Body of pancreas (tissue), 4 donors: Measurements from ENCODE around the gene GSG1L. TPM values are rescaled to one million over a fixed set of nuclear protein-coding genes. Genes with fewer than 3 reads are reported as not detected.
A peak's percentile ranks its signal among the peaks of the same experiment; 100 is the strongest.

ENCODE experiments used
- ATAC-seq: fragments of 150-250 bp; one replicate; pipeline ENCODE4 v1.9.1; 2016
- DNase-seq, 4 donors: peaks; one replicate each; pipeline ENCODE4 v3.0.0-alpha.2; 2019
- H3K27ac ChIP-seq, 4 donors: fragments of 200-600 bp; sonication (generic); 1 replicate in 3 of 4; 2 replicates in 1 of 4; pipeline versions ENCODE4 v1.5.1 to v1.6.1; 2016 to 2019; ENCODE audit warnings: mild to moderate bottlenecking in 1 of 4, mixed read lengths in 1 of 4, moderate library complexity in 1 of 4
- H3K27me3 ChIP-seq, 2 donors: fragments of 200-600 bp; sonication (generic); one replicate each; pipeline ENCODE4 v1.6.0; 2016; ENCODE audit warnings: mild to moderate bottlenecking in 1 of 2
- H3K36me3 ChIP-seq, 2 donors: fragments of 200-600 bp; sonication (generic); replicated peaks in 1 of 2; 2 replicates each; pipeline ENCODE4 v1.5.1; 2016; ENCODE audit warnings: low read depth in 2 of 2; ENCODE audit not compliant: insufficient read depth in 1 of 2
- H3K4me1 ChIP-seq: fragments of 200-600 bp; sonication (generic); one replicate; pipeline ENCODE4 v1.6.0; 2016
- H3K4me3 ChIP-seq, 2 donors: fragments of 200-600 bp; sonication (generic); 1 replicate in 1 of 2; 2 replicates in 1 of 2; pipeline ENCODE4 v1.5.1; 2016 to 2019
- H3K9me3 ChIP-seq, 3 donors: fragments of 200-600 bp; sonication (generic); 1 replicate in 2 of 3; 2 replicates in 1 of 3; pipeline ENCODE4 v1.5.1; 2016
- CTCF ChIP-seq, 7 experiments: fragments of 450-650 bp in 4 of 7; fragments of 200-600 bp in 3 of 7; sonication (generic) in 3 of 7; IDR thresholded peaks; one replicate each; pipeline ENCODE4 v1.5.1; 2016 to 2019; ENCODE audit warnings: antibody characterized with exemption in 7 of 7
- POLR2A ChIP-seq, 3 donors: fragments of 450-650 bp; IDR thresholded peaks; one replicate each; pipeline ENCODE4 v1.6.1; 2016; ENCODE audit warnings: antibody characterized with exemption in 3 of 3, mild to moderate bottlenecking in 2 of 3
- WGBS, 2 donors: methylation state at CpG; one replicate each; pipeline ENCODE4 v1.1.5; 2017; 5-methylcytosine and 5-hydroxymethylcytosine counted together
- intact Hi-C: fragments of 100-400 bp; cut with DNase I; formaldehyde crosslinking; loops from one replicate; pipeline ENCODE4 v1.15.1; 2023
- total RNA-seq, 2 donors: library from RNA; depleted of rRNA; stranded (reverse); fragments of >200 nt; gene quantifications; one replicate each; pipeline ENCODE4 v1.1.0, GENCODE V29; 2016

The GSG1L gene
- total RNA-seq, 2 donors from 2014 or later, result not detected

- Histone ChIP-seq H3K9me3 (no peaks in the 10 kb centered on the region), H3K4me1 (no peaks in the 10 kb centered on the region), H3K27ac (no peak overlapping the region), H3K4me3 (no peak overlapping the region), H3K27me3 (no peaks in the 10 kb centered on the region), H3K36me3 (no peaks in the 10 kb centered on the region)
- TF ChIP-seq POLR2A (IDR thresholded peaks at IDR 0.05) (no peak), CTCF (IDR thresholded peaks at IDR 0.05) (no peak)
- DNase-seq (no peak), ATAC-seq (no peak)
- WGBS, 2 donors, result 65 to 90% methylated on average over 3 to 7 of the region's 7 CpGs
- intact Hi-C loops, result no loop called here
Observed at GRCh38 chr16:27977966-27978365, 85.5 kb downstream of the GSG1L start.

DNA sequence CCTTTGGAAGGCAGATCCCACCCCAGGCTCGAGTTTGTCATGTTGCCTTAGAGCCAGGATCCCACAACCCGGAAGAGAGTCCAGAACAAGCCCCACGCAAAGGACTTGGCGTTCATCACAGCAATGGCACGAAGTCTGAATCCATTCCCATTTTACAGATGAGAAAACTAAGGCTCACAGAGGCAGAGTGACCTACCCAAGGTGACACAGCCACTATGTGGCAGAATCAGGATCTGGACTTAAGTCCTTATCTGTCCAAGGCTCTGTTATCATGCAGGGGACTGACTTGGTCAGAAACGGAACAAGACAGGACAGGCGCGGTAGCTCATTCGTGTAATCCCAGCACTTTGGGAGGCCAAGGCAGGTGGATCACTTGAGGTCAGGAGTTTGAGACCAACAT lies 86.5 kb downstream of the GSG1L start:
- Histone ChIP-seq H3K27ac (no peak overlapping the region), H3K27me3 (no peaks in the 10 kb centered on the region), H3K9me3 (no peaks in the 10 kb centered on the region), H3K4me3 (no peak overlapping the region), H3K36me3 (no peaks in the 10 kb centered on the region), H3K4me1 (no peaks in the 10 kb centered on the region)
- 65 to 66% methylated on average over 9 of the region's 9 CpGs for WGBS, 2 donors
- ATAC-seq, result no peak
- intact Hi-C loops, result no loop called here
- no peak for TF ChIP-seq CTCF (IDR thresholded peaks at IDR 0.05)
- TF ChIP-seq POLR2A (IDR thresholded peaks at IDR 0.05), result no peak
- DNase-seq, result no peak

DNA sequence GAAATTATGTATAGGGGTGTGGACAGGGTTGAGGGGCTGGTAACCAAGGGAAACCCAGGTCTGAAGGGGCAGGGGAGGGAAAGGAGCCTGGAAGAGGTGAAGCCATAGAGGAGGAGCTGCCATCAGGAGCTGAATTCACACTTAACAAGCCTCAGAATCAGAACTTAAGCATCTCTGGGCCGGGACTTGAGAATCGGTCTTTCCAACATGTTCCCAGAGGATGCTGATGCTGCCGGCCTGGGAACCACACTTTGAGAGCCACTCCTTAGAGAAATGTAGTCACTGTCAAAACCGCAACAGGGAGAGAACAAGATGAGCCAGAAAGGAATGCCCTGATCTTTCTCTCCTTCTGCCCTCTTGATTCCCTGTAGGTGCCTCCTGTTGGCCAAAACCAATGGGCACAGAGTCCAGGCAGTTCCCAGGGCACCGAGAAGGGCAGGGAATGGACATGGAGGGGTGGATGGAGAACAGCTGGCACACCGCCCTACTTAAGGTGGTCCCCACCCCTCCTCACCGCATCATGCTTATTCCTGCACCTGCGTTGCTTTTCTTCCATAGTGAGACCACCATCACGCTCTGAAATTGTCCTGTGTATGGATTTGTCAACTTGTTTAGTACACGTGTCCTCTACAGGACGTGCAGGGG lies 88.5 kb downstream of the GSG1L start:
- TF ChIP-seq CTCF (IDR thresholded peaks at IDR 0.05) (no peak), POLR2A (IDR thresholded peaks at IDR 0.05) (no peak)
- H3K27ac ChIP-seq, result no peak overlapping the region
- intact Hi-C loops, result no loop called here
- no peaks in the 10 kb centered on the region for H3K9me3 ChIP-seq
- H3K4me3 ChIP-seq, result no peak overlapping the region
- no peaks in the 10 kb centered on the region for H3K27me3 ChIP-seq
- H3K36me3 ChIP-seq, result no peaks in the 10 kb centered on the region
- DNase-seq (no peak), ATAC-seq (no peak)
- H3K4me1 ChIP-seq, result no peaks in the 10 kb centered on the region
- WGBS, 2 donors, result 60 to 63% methylated on average over 11 of the region's 11 CpGs

- no peak overlapping the region for H3K27ac ChIP-seq
- no peaks in the 10 kb centered on the region for H3K4me1 ChIP-seq
- DNase-seq, result no peak
- WGBS, 2 donors, result 35 to 52% methylated on average over 6 to 7 of the region's 7 CpGs
- no peak for ATAC-seq
- H3K9me3 ChIP-seq, result no peaks in the 10 kb centered on the region
- no peaks in the 10 kb centered on the region for H3K27me3 ChIP-seq
- no peak for TF ChIP-seq CTCF (IDR thresholded peaks at IDR 0.05)
- TF ChIP-seq POLR2A (IDR thresholded peaks at IDR 0.05), result no peak
- H3K36me3 ChIP-seq, result no peaks in the 10 kb centered on the region
- no peak overlapping the region for H3K4me3 ChIP-seq
- intact Hi-C loops, result no loop called here
Observed at GRCh38 chr16:27973678-27974077, 89.8 kb downstream of the GSG1L start.

- DNase-seq (peak in 1 of 4 donors; percentile 6), ATAC-seq (no peak)
- Histone ChIP-seq H3K4me3 (no peak overlapping the region), H3K4me1 (no peaks in the 10 kb centered on the region), H3K27me3 (no peaks in the 10 kb centered on the region), H3K27ac (no peak overlapping the region), H3K9me3 (no peaks in the 10 kb centered on the region), H3K36me3 (no peaks in the 10 kb centered on the region)
- intact Hi-C loops, result no loop called here
- WGBS, 2 donors, result 0 to 1% methylated on average over 4 of the region's 4 CpGs
- TF ChIP-seq CTCF (IDR thresholded peaks at IDR 0.05) (peak in 4 of 7 experiments; percentile 6 to 25 (median 18)), POLR2A (IDR thresholded peaks at IDR 0.05) (no peak)
Observed at GRCh38 chr16:27972500-27972899, 91.0 kb downstream of the GSG1L start.
